Subcutaneous abdominal adipose tissue (tissue), 5 donors: ENCODE measurements around the gene TDRD6.

Experiments
- H3K27ac ChIP-seq: one replicate; pipeline ENCODE4 v1.7.0; 2013; ENCODE audit warnings: low read depth, mild to moderate bottlenecking, inconsistent platforms, low read length, moderate library complexity
- H3K27me3 ChIP-seq, 5 donors: one replicate each; pipeline ENCODE4 v1.7.0; 2013; ENCODE audit warnings: low read length in 5 of 5, inconsistent platforms in 1 of 5; ENCODE audit not compliant: control insufficient read depth in 5 of 5, insufficient read depth in 4 of 5
- H3K36me3 ChIP-seq, 5 donors: one replicate each; pipeline ENCODE4 v1.7.0; 2013; ENCODE audit warnings: low read length in 5 of 5; ENCODE audit not compliant: control insufficient read depth in 5 of 5, insufficient read depth in 5 of 5
- H3K4me1 ChIP-seq, 5 donors: one replicate each; pipeline ENCODE4 v1.7.0; 2013; ENCODE audit warnings: low read length in 5 of 5, mild to moderate bottlenecking in 3 of 5, moderate library complexity in 1 of 5; ENCODE audit not compliant: control insufficient read depth in 5 of 5, insufficient read depth in 5 of 5
- H3K4me3 ChIP-seq, 5 donors: one replicate each; pipeline ENCODE4 v1.7.0; 2013; ENCODE audit warnings: low read length in 5 of 5, low read depth in 1 of 5
- H3K9ac ChIP-seq, 5 donors: one replicate each; pipeline ENCODE4 v1.7.0; 2013; ENCODE audit warnings: low read length in 5 of 5, mild to moderate bottlenecking in 4 of 5, moderate library complexity in 3 of 5
- H3K9me3 ChIP-seq, 5 donors: one replicate each; pipeline ENCODE4 v1.7.0; 2013; ENCODE audit warnings: low read length in 5 of 5; ENCODE audit not compliant: control insufficient read depth in 5 of 5
- donor health status: healthy.
- donor health status: healthy.
- donor health status: healthy.
- donor health status: healthy.
- donor health status: healthy.

TDRD6 gene

GRCh38 chr6:46651816-46652215 lies 35.9 kb upstream of the TDRD6 start:
- H3K9me3 ChIP-seq, result no peaks in the 10 kb centered on the region
- no peaks in the 10 kb centered on the region for H3K27me3 ChIP-seq
- no peak overlapping the region for H3K27ac ChIP-seq
- peak overlapping the region in 1 of 5 donors; percentile 54 for H3K9ac ChIP-seq
- peaks cover 4 to 26% (median 19%) of the 10 kb centered on the region in 5 donors for H3K4me1 ChIP-seq
- H3K36me3 ChIP-seq, result peaks cover 0 to under 1% (median 0%) of the 10 kb centered on the region in 5 donors
- H3K4me3 ChIP-seq, result peak overlapping the region; percentile 83 to 95 (median 93)

- Histone ChIP-seq H3K27me3 (no peaks in the 10 kb centered on the region), H3K27ac (peak overlapping the region; percentile 88), H3K4me1 (peaks cover 4 to 26% (median 19%) of the 10 kb centered on the region in 5 donors), H3K9ac (peak overlapping the region in 3 of 5 donors; percentile 53 to 73 (median 54)), H3K9me3 (no peaks in the 10 kb centered on the region), H3K36me3 (peaks cover 0 to 2% (median 0%) of the 10 kb centered on the region in 5 donors), H3K4me3 (peak overlapping the region; percentile 83 to 95 (median 93))
Observed at GRCh38 chr6:46652232-46652602, 35.5 kb upstream of the TDRD6 start.

GRCh38 chr6:46652603-46653438 lies 34.9 kb upstream of the TDRD6 start, which contains the start of the genes CYP39A1 and SLC25A27:
Gene CYP39A1 (minus strand): TSS chr6:46652818. CDS start chr6:46652582, 236 bp downstream.
Gene SLC25A27 (plus strand): TSS chr6:46652975. CDS start chr6:46653193, 218 bp downstream.
- peaks cover 4 to 26% (median 19%) of the 10 kb centered on the region in 5 donors for H3K4me1 ChIP-seq
- H3K9ac ChIP-seq, result peak within 1 kb of the TSS; percentile 53 to 89 (median 73)
- peaks cover 0 to 2% (median 0%) of the 10 kb centered on the region in 5 donors for H3K36me3 ChIP-seq
- H3K9me3 ChIP-seq, result no peaks in the 10 kb centered on the region
- no peaks in the 10 kb centered on the region for H3K27me3 ChIP-seq
- peak within 1 kb of the TSS; percentile 88 for H3K27ac ChIP-seq
- peak within 1 kb of the TSS; percentile 83 to 95 (median 93) for H3K4me3 ChIP-seq

GRCh38 chr6:46653439-46654195 lies 34.1 kb upstream of the TDRD6 start:
- H3K4me3 ChIP-seq, result peak overlapping the region; percentile 66 to 95 (median 91)
- peak overlapping the region; percentile 88 for H3K27ac ChIP-seq
- H3K27me3 ChIP-seq, result no peaks in the 10 kb centered on the region
- H3K9ac ChIP-seq, result peak overlapping the region in 3 of 5 donors; percentile 53 to 79 (median 63)
- peaks cover 4 to 26% (median 19%) of the 10 kb centered on the region in 5 donors for H3K4me1 ChIP-seq
- peaks cover 0 to 2% (median 0%) of the 10 kb centered on the region in 5 donors for H3K36me3 ChIP-seq
- no peaks in the 10 kb centered on the region for H3K9me3 ChIP-seq

DNA sequence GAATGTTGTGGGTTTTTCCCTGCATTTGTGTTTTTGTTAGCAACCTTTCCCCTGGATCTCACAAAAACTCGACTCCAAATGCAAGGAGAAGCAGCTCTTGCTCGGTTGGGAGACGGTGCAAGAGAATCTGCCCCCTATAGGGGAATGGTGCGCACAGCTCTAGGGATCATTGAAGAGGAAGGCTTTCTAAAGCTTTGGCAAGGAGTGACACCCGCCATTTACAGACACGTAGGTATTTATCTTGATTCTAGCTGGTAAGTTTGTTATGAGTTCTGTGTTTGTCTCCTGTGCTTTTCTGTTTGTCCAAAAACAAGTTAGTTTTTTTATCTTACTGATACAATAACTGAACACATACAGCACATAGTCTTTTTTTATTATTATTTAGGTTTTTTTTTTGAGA lies 31.9 kb upstream of the TDRD6 start:
- peaks cover 0 to 2% (median 0%) of the 10 kb centered on the region in 5 donors for H3K36me3 ChIP-seq
- H3K27ac ChIP-seq, result no peak overlapping the region
- no peak overlapping the region for H3K4me3 ChIP-seq
- no peaks in the 10 kb centered on the region for H3K27me3 ChIP-seq
- H3K9ac ChIP-seq, result no peak overlapping the region
- H3K9me3 ChIP-seq, result no peaks in the 10 kb centered on the region
- H3K4me1 ChIP-seq, result peaks cover 4 to 25% (median 19%) of the 10 kb centered on the region in 5 donors

DNA sequence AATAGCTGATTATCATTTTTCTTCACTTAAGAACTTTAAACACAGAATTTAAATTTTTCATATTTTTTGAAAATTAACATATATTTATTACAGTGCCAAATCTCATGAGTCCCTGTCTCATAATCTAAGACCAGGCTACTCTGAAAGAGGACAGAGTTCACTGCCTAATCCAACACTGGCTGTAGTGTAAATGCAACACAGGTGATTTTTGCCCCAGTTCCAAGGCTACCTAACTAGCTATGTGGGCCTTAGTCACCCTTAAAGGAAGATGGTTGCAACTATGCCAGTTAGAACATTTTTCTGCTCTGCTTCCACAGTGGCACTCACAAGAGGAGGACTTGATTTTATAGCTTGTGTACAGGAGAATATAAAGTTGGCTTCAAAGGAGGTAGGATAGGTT lies 30.0 kb upstream of the TDRD6 start:
- no peak overlapping the region for H3K27ac ChIP-seq
- no peaks in the 10 kb centered on the region for H3K9me3 ChIP-seq
- H3K9ac ChIP-seq, result no peak overlapping the region
- H3K36me3 ChIP-seq, result peaks cover 0 to 4% (median 0%) of the 10 kb centered on the region in 5 donors
- no peaks in the 10 kb centered on the region for H3K27me3 ChIP-seq
- H3K4me1 ChIP-seq, result peaks cover 6 to 27% (median 19%) of the 10 kb centered on the region in 5 donors
- H3K4me3 ChIP-seq, result no peak overlapping the region

DNA sequence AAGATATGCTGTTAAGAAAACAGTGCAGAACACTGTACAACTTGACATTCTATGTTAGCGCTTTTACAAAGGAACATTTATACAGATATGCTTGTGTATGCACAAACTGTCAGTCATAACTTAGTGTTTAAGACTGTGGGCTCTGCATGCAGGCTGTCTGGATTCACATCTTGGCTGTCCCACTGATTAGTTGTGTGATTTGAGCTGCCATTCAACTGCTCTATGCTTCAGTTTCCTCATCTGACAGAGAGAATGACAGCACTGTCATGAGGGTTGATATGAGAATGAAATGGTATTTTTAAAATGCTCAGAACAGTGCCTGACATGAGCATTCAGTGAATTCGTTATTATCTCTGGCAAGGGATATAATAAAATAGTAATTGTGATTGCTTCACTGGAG lies 26.2 kb upstream of the TDRD6 start:
- H3K9ac ChIP-seq, result no peak overlapping the region
- peaks cover 3 to 11% (median 10%) of the 10 kb centered on the region in 5 donors for H3K4me1 ChIP-seq
- no peaks in the 10 kb centered on the region for H3K9me3 ChIP-seq
- H3K36me3 ChIP-seq, result peaks cover 0 to 5% (median 3%) of the 10 kb centered on the region in 5 donors
- no peak overlapping the region for H3K27ac ChIP-seq
- H3K4me3 ChIP-seq, result no peak overlapping the region
- H3K27me3 ChIP-seq, result no peaks in the 10 kb centered on the region

- Histone ChIP-seq H3K4me1 (no peaks in the 10 kb centered on the region), H3K36me3 (peaks cover 6 to 22% (median 18%) of the 10 kb centered on the region in 5 donors), H3K9ac (no peak overlapping the region), H3K27ac (no peak overlapping the region), H3K4me3 (no peak overlapping the region), H3K27me3 (no peaks in the 10 kb centered on the region), H3K9me3 (no peaks in the 10 kb centered on the region)
Observed at GRCh38 chr6:46667377-46667776, 20.3 kb upstream of the TDRD6 start.

- Histone ChIP-seq H3K27ac (no peak overlapping the region), H3K4me3 (no peak overlapping the region), H3K9ac (no peak overlapping the region), H3K27me3 (no peaks in the 10 kb centered on the region), H3K36me3 (peaks cover 3 to 49% (median 20%) of the 10 kb centered on the region in 5 donors), H3K4me1 (no peaks in the 10 kb centered on the region), H3K9me3 (no peaks in the 10 kb centered on the region)
Observed at GRCh38 chr6:46674410-46674809, 13.3 kb upstream of the TDRD6 start.
